ENCODE results near the gene PPM1L. TPM values are rescaled to one million over a fixed set of nuclear protein-coding genes. Genes with fewer than 3 reads are reported as not detected.

PPM1L gene
- total and polyA plus RNA-seq, 10 of the 15 experiments (the other 5 are each of a cell fraction or from before 2014, with no cell fraction given) = under 0.01 to 0.33 (median 0.06) TPM; not detected in 1

DNA sequence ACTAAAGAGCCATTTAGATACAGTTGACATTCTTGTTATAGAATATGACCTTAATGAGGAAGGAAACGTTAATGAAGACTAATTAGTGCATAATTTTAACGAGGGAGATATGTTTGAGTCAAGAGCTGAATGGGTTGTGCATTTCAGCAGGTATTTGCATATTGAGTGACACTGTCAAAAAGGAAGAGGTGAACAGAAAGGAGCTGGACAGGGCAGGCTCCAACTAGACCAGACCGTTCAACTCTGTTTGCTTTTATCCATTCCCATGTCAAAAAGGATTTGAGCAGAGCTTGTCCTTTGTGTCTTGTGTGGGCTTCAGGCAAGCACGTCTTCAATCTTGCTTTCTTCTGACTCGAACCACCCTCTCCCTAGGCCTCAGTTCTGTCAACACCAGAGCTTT, 308.4 kb downstream of the PPM1L start:
- no peaks in the 10 kb centered on the region for H3K9me3 ChIP-seq (replicated peaks; ENCODE audit: control insufficient read depth, insufficient read depth, low read length)
- in situ Hi-C loops (cut with MboI) (no loop called here), intact Hi-C loops (cut with micrococcal nuclease; ENCODE audit: unreplicated experiment) (no loop called here)
- ChIA-PET RAD21 (ENCODE audit: unreplicated experiment) (no interaction called here), CTCF (no interaction called here), POLR2A (no interaction called here), SMC1A (ENCODE audit: uncharacterized antibody, unreplicated experiment) (interaction anchor here (0.8 kb wide), 1 partner anchor 10 kb away, joined by 3 read pairs; no protein-coding TSS in a partner anchor)
- H3K79me2 ChIP-seq (ENCODE audit: control insufficient read depth, insufficient read depth, low read length) = no peaks in the 10 kb centered on the region
- H3K4me1 ChIP-seq (ENCODE audit: control insufficient read depth, insufficient read depth, low read length) = peaks cover 17% of the 10 kb centered on the region
- WGBS (ENCODE audit: insufficient coverage, insufficient replicate concordance, low lambda C conversion rate, missing lambda C conversion rate) = 48% methylated on average over 5 of the region's 5 CpGs
- H3K27ac ChIP-seq (ENCODE audit: control insufficient read depth, insufficient read depth) = no peak overlapping the region
- no peak for FAIRE-seq
- H3K9ac ChIP-seq (ENCODE audit: control insufficient read depth, insufficient read depth, low read length) = no peak overlapping the region
- H4K20me1 ChIP-seq (ENCODE audit: control insufficient read depth, insufficient read depth) = no peaks in the 10 kb centered on the region
- no peak overlapping the region for H3K4me3 ChIP-seq
- no peak overlapping the region for H2AFZ ChIP-seq (ENCODE audit: control insufficient read depth, low read depth, low read length)
- no peaks in the 10 kb centered on the region for H3K27me3 ChIP-seq (replicated peaks in 1 of 2; ENCODE audit: control insufficient read depth in 2 of 2, insufficient read depth in 2 of 2, low read length in 1 of 2)
- no TSS peak for BruUV-seq (replicated peaks)
- peak; percentile 26; the same call in 1 of the 3 replicates for ATAC-seq
- no peak overlapping the region for H3K4me2 ChIP-seq (ENCODE audit: control insufficient read depth, insufficient read depth)
- peak; percentile 37; the same call in 1 of the 3 replicates for TF ChIP-seq POU2F2 (IDR thresholded peaks at IDR 0.05; ENCODE audit: borderline replicate concordance, low read depth, low read length)
- no peak for TF ChIP-seq LARP7 (IDR thresholded peaks at IDR 0.05)
- DNase-seq (ENCODE audit: low read depth, low spot score) = no peak
- H3K36me3 ChIP-seq (ENCODE audit: control insufficient read depth in 2 of 2, insufficient read depth in 2 of 2, low read length in 1 of 2) = no peaks in the 10 kb centered on the region

GRCh38 chr3:161066930-161067329, 310.9 kb downstream of the PPM1L start:
- H3K9ac ChIP-seq (ENCODE audit: control insufficient read depth, insufficient read depth, low read length) = no peak overlapping the region
- no TSS peak for BruUV-seq (replicated peaks)
- no peaks in the 10 kb centered on the region for H3K79me2 ChIP-seq (ENCODE audit: control insufficient read depth, insufficient read depth, low read length)
- ChIA-PET RAD21 (ENCODE audit: unreplicated experiment) (no interaction called here), CTCF (no interaction called here), POLR2A (no interaction called here), SMC1A (ENCODE audit: uncharacterized antibody, unreplicated experiment) (interaction anchor here (1.1 kb wide), 1 partner anchor 139 kb away, joined by 3 read pairs; no protein-coding TSS in a partner anchor)
- H2AFZ ChIP-seq (ENCODE audit: control insufficient read depth, low read depth, low read length) = no peak overlapping the region
- FAIRE-seq (no peak), DNase-seq (ENCODE audit: low read depth, low spot score) (no peak), ATAC-seq (no peak)
- H3K27ac ChIP-seq (ENCODE audit: control insufficient read depth, insufficient read depth) = no peak overlapping the region
- H3K4me1 ChIP-seq (ENCODE audit: control insufficient read depth, insufficient read depth, low read length) = peaks cover 27% of the 10 kb centered on the region
- intact Hi-C loops (cut with micrococcal nuclease; ENCODE audit: unreplicated experiment) = loop anchor here (5.0 kb wide), 1 partner anchor 155 kb away; the partner anchor contains the start of gene NMD3
- H3K9me3 ChIP-seq (replicated peaks; ENCODE audit: control insufficient read depth, insufficient read depth, low read length) = no peaks in the 10 kb centered on the region
- WGBS (ENCODE audit: insufficient coverage, insufficient replicate concordance, low lambda C conversion rate, missing lambda C conversion rate) = 62% methylated on average over 3 of the region's 3 CpGs
- H3K27me3 ChIP-seq (replicated peaks in 1 of 2; ENCODE audit: control insufficient read depth in 2 of 2, insufficient read depth in 2 of 2, low read length in 1 of 2) = no peaks in the 10 kb centered on the region
- no peak overlapping the region for H3K4me3 ChIP-seq
- TF ChIP-seq NR2C2 (IDR thresholded peaks at IDR 0.05; ENCODE audit: borderline replicate concordance, control insufficient read depth, insufficient read length, low read depth) (no peak), RFX5 (IDR thresholded peaks at IDR 0.05; ENCODE audit: low read depth, low read length) (no peak), RCOR1 (conservative IDR thresholded peaks at IDR 0.05; ENCODE audit: low read depth, low read length) (no peak), BRCA1 (IDR thresholded peaks at IDR 0.05; ENCODE audit: low read depth, low read length) (no peak), TARDBP (IDR thresholded peaks at IDR 0.05; ENCODE audit: borderline replicate concordance) (no peak), SMAD5 (IDR thresholded peaks at IDR 0.05; ENCODE audit: low read depth) (no peak), HDGF (IDR thresholded peaks at IDR 0.05) (no peak)
- TF ChIP-seq, protein P1, sequence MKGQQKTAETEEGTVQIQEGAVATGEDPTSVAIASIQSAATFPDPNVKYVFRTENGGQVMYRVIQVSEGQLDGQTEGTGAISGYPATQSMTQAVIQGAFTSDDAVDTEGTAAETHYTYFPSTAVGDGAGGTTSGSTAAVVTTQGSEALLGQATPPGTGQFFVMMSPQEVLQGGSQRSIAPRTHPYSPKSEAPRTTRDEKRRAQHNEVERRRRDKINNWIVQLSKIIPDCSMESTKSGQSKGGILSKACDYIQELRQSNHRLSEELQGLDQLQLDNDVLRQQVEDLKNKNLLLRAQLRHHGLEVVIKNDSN (IDR thresholded peaks at IDR 0.05; ENCODE audit: borderline replicate concordance, extremely low read length, insufficient read depth, low read depth, low read length) = no peak
- H4K20me1 ChIP-seq (ENCODE audit: control insufficient read depth, insufficient read depth) = no peaks in the 10 kb centered on the region
- in situ Hi-C loops (cut with MboI) = no loop called here
- H3K36me3 ChIP-seq (ENCODE audit: control insufficient read depth in 2 of 2, insufficient read depth in 2 of 2, low read length in 1 of 2) = no peaks in the 10 kb centered on the region
- H3K4me2 ChIP-seq (ENCODE audit: control insufficient read depth, insufficient read depth) = peak overlapping the region; percentile 17; the same call in 1 of the 2 replicates

Data from GM12878 (cell line).